NCI-H345 (cell line): ENCODE data around the gene CLPTM1L.

ENCODE experiments used
- DNase-seq: peaks from one replicate; lab custom pipeline; 2025; lab: John Stamatoyannopoulos, UW

CLPTM1L gene

DNA sequence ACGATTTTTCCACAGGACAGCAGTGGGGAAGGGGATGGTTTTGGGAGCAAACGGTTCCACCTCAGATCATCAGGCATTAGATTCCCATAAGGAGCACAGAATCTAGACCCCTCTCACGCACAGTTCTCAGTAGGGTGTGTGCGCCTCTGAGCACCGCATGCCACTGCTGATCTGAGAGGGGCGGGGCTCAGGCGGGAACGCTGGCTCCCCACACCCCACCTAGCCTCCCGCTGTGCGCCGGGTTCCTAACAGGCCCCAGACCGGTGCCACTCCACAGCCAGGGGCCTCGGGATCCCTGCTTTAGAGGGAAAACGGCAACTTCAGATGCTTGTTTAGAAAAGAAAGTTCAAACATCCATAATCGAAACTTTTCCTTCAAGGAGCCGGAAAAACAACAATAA lies 70.4 kb downstream of the CLPTM1L start:
- DNase-seq, result no peak

DNA sequence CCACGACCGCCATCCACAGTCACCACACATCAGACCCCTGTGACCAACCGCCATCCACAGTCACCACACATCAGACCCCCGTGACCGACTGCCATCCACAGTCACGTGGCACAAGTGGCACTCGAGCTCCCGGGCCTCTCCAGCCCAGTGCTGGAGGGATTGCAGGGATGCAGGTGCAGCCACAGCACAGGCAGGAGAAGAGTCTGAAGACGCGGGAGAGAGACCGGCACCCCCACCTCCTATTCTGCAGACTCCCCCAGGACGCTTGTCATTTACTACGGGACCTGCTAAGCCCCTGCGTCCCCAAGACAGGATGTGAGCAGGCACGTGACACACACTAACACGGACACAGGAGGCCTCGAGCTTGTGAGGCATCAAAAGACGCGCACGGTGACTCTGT lies 71.2 kb downstream of the CLPTM1L start:
- no peak for DNase-seq

DNA sequence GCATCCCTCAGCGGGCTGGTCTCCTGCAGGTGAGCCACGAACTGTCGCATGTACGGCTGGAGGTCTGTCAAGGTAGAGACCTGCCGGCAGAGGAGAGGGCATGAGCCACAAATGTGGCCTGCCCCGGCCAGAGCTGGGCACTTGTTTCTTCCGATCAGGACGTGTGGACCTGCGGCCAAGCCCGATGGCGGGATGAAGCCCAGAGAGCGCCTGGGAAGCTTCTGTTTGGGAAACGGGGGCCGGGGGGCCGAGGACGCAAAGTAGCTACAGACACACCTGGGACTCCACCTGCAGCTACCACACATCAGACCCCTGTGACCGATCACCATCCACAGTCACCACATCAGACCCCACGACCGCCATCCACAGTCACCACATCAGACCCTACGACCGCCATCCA lies 72.7 kb downstream of the CLPTM1L start:
- DNase-seq, result no peak

DNA sequence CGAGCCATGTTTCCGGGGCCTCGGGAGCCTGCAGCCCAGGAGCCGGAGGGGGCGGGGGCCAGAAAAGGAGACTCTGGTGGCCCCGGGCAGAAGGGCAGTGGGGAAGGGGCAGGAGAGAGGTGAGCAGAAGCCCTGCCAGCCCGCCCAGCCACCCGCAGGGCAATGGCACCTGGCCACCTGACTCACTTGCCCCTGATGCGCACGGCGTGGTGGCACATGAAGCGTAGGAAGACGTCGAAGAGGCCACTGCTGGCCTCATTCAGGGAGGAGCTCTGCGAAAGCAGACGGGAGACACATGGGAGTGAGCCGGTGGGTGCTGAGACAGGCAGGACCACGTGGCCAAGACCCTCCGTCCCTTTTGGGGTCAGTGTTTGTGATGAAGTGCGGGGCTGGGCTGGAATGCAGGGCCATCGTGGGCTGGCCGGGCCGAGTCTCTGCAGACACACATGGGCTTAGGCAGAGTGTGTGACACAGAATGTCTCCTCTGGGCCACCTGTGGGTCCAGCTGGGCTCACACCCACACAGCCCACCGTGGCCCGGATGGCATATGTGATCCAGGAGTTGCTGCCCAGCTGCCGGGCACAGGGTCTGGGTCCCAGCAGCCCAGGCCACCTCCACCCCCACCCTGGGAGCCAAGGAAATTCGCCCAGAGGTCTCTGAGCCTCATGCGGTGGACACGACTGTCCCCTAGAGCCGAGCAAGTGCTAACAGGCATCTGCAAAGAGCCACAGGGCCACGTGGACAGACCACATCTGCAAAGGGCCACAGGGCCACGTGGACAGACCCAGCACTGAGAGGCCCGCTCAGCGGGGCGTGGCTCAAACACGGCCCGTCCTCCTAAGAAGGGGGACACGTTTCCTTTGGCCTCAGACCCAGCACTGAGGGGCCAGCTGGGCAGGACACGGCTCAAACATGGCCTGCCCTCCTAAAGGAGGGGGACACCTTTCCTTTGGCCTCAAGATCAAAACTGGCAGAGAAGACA lies 73.7 kb downstream of the CLPTM1L start:
- DNase-seq, result no peak

DNA sequence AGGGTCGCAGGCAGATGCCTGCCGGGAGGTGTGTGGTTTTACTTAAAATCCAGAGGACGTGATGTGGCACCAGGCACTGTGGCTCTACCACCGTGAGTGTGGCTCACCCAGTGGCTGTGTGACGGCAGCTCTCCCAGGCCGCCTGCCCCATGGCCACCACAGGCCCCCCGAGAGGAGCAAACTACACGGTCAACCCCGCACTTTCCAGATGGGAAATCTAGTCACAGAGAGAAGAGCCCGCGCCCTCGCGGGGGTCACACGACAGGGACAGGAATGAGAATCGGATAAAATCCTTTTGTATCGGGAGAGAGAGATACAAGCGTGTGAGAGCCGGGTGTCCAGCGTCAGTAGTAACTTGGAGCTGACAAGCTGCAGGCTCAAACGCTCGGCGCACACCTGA lies 74.5 kb downstream of the CLPTM1L start:
- no peak for DNase-seq

DNA sequence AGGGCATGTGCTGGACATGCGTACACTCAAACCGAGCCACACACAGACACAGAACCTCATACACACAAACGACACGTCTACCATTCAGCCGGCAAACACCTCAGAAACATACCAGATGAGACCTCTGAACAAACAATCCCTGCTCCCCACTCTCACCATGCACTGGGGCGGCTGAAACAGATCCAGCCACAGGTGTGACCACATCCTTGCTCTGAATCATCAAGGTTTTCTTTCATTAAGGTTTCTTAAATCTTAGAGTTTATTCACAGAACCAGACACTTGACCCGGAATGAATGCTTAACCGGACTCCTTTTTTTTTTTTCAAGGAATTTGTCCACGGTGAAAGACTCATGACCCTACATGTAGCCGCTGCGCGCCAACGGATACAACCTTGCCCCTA lies 76.2 kb downstream of the CLPTM1L start:
- no peak for DNase-seq

DNA sequence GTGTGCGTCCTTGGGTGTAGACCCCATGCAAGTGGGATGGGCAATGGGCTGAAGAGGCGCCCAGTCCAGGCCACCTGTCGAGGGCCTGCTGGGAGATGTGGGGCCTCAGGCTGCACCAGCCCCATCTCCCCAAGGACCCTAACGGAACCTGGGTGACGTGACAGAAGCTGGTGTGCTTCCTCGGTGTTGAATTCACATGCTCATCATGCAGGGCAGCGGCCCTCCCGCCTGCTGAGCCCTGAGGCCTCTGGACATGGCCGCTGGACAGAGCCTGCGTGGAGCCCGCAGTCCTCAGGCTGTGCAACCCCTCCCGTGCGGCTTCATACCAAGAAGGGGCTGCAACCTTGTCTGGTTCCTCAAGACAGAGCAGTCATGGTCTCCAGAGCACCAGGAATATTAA lies 76.8 kb downstream of the CLPTM1L start:
- no peak for DNase-seq
